ENCODE results near the gene CBR3.
A peak's percentile ranks its signal among the peaks of the same experiment; 100 is the strongest.
"Not testable (repeated sequence)": the region's sequence is repeated elsewhere in the genome, so short reads cannot be mapped to it uniquely, and the experiment has no call there.

CBR3 gene

GRCh38 chr21:36134803-36135390 is at the start of gene CBR3:
TSS of gene CBR3 (plus strand) at chr21:36135079. CDS start at chr21:36135193, 114 bp downstream.
- DNase-seq = no peak

GRCh38 chr21:36087362-36088138 is 47.3 kb upstream of the CBR3 start:
- no peak for DNase-seq

GRCh38 chr21:36089946-36090345 is 44.9 kb upstream of the CBR3 start:
- no peak for DNase-seq

GRCh38 chr21:36092681-36093080 is 42.2 kb upstream of the CBR3 start:
- no peak for DNase-seq

- no peak for DNase-seq
Observed at GRCh38 chr21:36093512-36093911, 41.4 kb upstream of the CBR3 start.

GRCh38 chr21:36096398-36097290 is 38.2 kb upstream of the CBR3 start:
- DNase-seq = no peak

GRCh38 chr21:36097427-36098181 is 37.3 kb upstream of the CBR3 start:
- no peak for DNase-seq

- DNase-seq = no peak
Observed at GRCh38 chr21:36098182-36098532, 36.7 kb upstream of the CBR3 start.

GRCh38 chr21:36099000-36099399 is 35.9 kb upstream of the CBR3 start:
- no peak for DNase-seq

- not testable (repeated sequence) for DNase-seq
Observed at GRCh38 chr21:36099695-36100211, 35.1 kb upstream of the CBR3 start.

GRCh38 chr21:36100971-36101641 is 33.8 kb upstream of the CBR3 start:
- DNase-seq = no peak

GRCh38 chr21:36103434-36103833 is 31.4 kb upstream of the CBR3 start:
- DNase-seq = no peak

GRCh38 chr21:36104317-36105300 is 30.3 kb upstream of the CBR3 start:
- DNase-seq = no peak

- no peak for DNase-seq
Observed at GRCh38 chr21:36105327-36105842, 29.5 kb upstream of the CBR3 start.

GRCh38 chr21:36109868-36110267 is 25.0 kb upstream of the CBR3 start:
- no peak for DNase-seq

- DNase-seq = no peak
Observed at GRCh38 chr21:36111238-36111637, 23.6 kb upstream of the CBR3 start.

GRCh38 chr21:36113647-36114428 is 21.0 kb upstream of the CBR3 start:
- DNase-seq = peak; percentile 60

- DNase-seq = no peak
Observed at GRCh38 chr21:36115138-36115730, 19.6 kb upstream of the CBR3 start.

- DNase-seq = no peak
Observed at GRCh38 chr21:36117286-36117741, 17.6 kb upstream of the CBR3 start.

All from NCI-H2171 (cell line).